Liver (tissue), 9 donors: ENCODE measurements around the gene CD28. TPM values are rescaled to one million over a fixed set of nuclear protein-coding genes. Genes with fewer than 3 reads are reported as not detected.

Source experiments
- DNase-seq: peaks from one replicate; pipeline ENCODE4 v3.0.0-alpha.2; 2017; ENCODE audit warnings: low spot score
- H3K27ac ChIP-seq, 2 donors: one replicate each; pipeline ENCODE4 v1.7.0; 2013; ENCODE audit warnings: inconsistent platforms in 2 of 2, low read length in 2 of 2, control low read depth in 1 of 2, low read depth in 1 of 2, mild to moderate bottlenecking in 1 of 2
- H3K27me3 ChIP-seq, 4 donors: one replicate each; pipeline versions ENCODE4 v1.6.1 to v1.7.0; 2013; ENCODE audit warnings: low read length in 3 of 4, inconsistent platforms in 1 of 4, mild to moderate bottlenecking in 1 of 4, moderate library complexity in 1 of 4; ENCODE audit not compliant: control insufficient read depth in 4 of 4, insufficient read depth in 4 of 4
- H3K36me3 ChIP-seq, 4 donors: one replicate each; pipeline versions ENCODE4 v1.6.1 to v1.7.0; 2013; ENCODE audit warnings: low read length in 3 of 4, mild to moderate bottlenecking in 3 of 4, low read depth in 1 of 4, moderate library complexity in 1 of 4; ENCODE audit not compliant: control insufficient read depth in 4 of 4, insufficient read depth in 3 of 4
- H3K4me1 ChIP-seq, 4 donors: one replicate each; pipeline versions ENCODE4 v1.6.1 to v1.7.0; 2013; ENCODE audit warnings: low read length in 3 of 4, mild to moderate bottlenecking in 3 of 4, moderate library complexity in 1 of 4; ENCODE audit not compliant: control insufficient read depth in 4 of 4, insufficient read depth in 4 of 4
- H3K4me3 ChIP-seq, 3 donors: one replicate each; pipeline versions ENCODE4 v1.6.1 to v1.7.0; 2013; ENCODE audit warnings: low read length in 3 of 3, control low read depth in 1 of 3, low read depth in 1 of 3, mild to moderate bottlenecking in 1 of 3
- H3K9ac ChIP-seq, 2 donors: one replicate each; pipeline ENCODE4 v1.7.0; 2013; ENCODE audit warnings: low read length in 2 of 2, mild to moderate bottlenecking in 2 of 2, moderate library complexity in 2 of 2, control low read depth in 1 of 2, low read depth in 1 of 2
- H3K9me3 ChIP-seq, 4 donors: one replicate each; pipeline versions ENCODE4 v1.6.1 to v1.7.0; 2013; ENCODE audit warnings: low read length in 3 of 4; ENCODE audit not compliant: control insufficient read depth in 4 of 4
- CTCF ChIP-seq: fragments of 150-350 bp; IDR thresholded peaks from 2 replicates; pipeline ENCODE4 v1.5.1; 2017; ENCODE audit warnings: improper control_type of control experiment, low read depth, low read length; ENCODE audit not compliant: missing input control
- EGR1 ChIP-seq, 2 donors: IDR thresholded peaks; 2 replicates each; pipeline ENCODE4 v1.6.1; 2016 to 2018; ENCODE audit warnings: antibody characterized with exemption in 2 of 2, low read depth in 2 of 2
- FOXA1 ChIP-seq: IDR thresholded peaks from 2 replicates; pipeline ENCODE4 v1.6.1; 2016; ENCODE audit warnings: antibody characterized with exemption
- FOXA2 ChIP-seq: IDR thresholded peaks from 2 replicates; pipeline ENCODE4 v1.6.1; 2016; ENCODE audit warnings: antibody characterized with exemption
- GABPA ChIP-seq, 2 donors: IDR thresholded peaks in 1 of 2; conservative IDR thresholded peaks in 1 of 2; 2 replicates each; pipeline ENCODE4 v1.6.1; 2016; ENCODE audit warnings: antibody characterized with exemption in 2 of 2, mild to moderate bottlenecking in 1 of 2, moderate library complexity in 1 of 2
- HNF4A ChIP-seq, 2 donors: conservative IDR thresholded peaks; 2 replicates each; pipeline ENCODE4 v1.6.1; 2016; ENCODE audit warnings: antibody characterized with exemption in 2 of 2, mild to moderate bottlenecking in 2 of 2
- JUND ChIP-seq, 2 donors: IDR thresholded peaks; 2 replicates each; pipeline ENCODE4 v1.6.1; 2016; ENCODE audit warnings: antibody characterized with exemption in 2 of 2
- MAX ChIP-seq: IDR thresholded peaks from 2 replicates; pipeline ENCODE4 v1.6.1; 2016; ENCODE audit warnings: antibody characterized with exemption
- NR2F2 ChIP-seq: IDR thresholded peaks from 2 replicates; pipeline ENCODE4 v1.6.1; 2016; ENCODE audit warnings: antibody characterized with exemption
- RAD21 ChIP-seq, 2 donors: IDR thresholded peaks; 2 replicates each; pipeline ENCODE4 v1.6.1; 2016; ENCODE audit warnings: antibody characterized with exemption in 2 of 2, mild to moderate bottlenecking in 2 of 2
- SP1 ChIP-seq: IDR thresholded peaks from 2 replicates; pipeline ENCODE4 v1.6.1; 2018; ENCODE audit warnings: antibody characterized with exemption, mild to moderate bottlenecking
- TAF1 ChIP-seq: conservative IDR thresholded peaks from 2 replicates; pipeline ENCODE4 v1.6.1; 2016; ENCODE audit warnings: antibody characterized with exemption, mild to moderate bottlenecking
- YY1 ChIP-seq: IDR thresholded peaks from 2 replicates; pipeline ENCODE4 v1.6.1; 2016; ENCODE audit warnings: antibody characterized with exemption, mild to moderate bottlenecking
- WGBS: extraction: QIAGEN DNeasy Blood & Tissue Kit; methylation state at CpG from one replicate; pipeline ENCODE4 v1.1.7; 2013; 5-methylcytosine and 5-hydroxymethylcytosine counted together
- polyA plus RNA-seq, 2 donors: library from polyadenylated mRNA; stranded (reverse) in 1 of 2; unstranded in 1 of 2; fragments of 200-250 nt in 1 of 2; fragments of >200 nt in 1 of 2; fragmentation: Nextera tagmentation in 1 of 2; extraction: Ambion mirVana in 1 of 2; gene quantifications; one replicate each; pipeline versions ENCODE4 v1.2.1 to v1.2.3, GENCODE V29; 2013 to 2015
- total RNA-seq, 2 donors: library from RNA; depleted of rRNA; stranded (reverse); fragments of >200 nt; gene quantifications; one replicate each; pipeline ENCODE4 v1.2.3, GENCODE V29; 2014
- TF ChIP-seq, protein P1 (sequence below): IDR thresholded peaks from 2 replicates; pipeline ENCODE4 v1.6.1; 2016; ENCODE audit warnings: antibody characterized with exemption, mild to moderate bottlenecking
- TF ChIP-seq, protein P2 (sequence below): IDR thresholded peaks from 2 replicates; pipeline ENCODE4 v1.6.1; 2016; ENCODE audit warnings: antibody characterized with exemption
- TF ChIP-seq, protein P3 (sequence below): IDR thresholded peaks from 2 replicates; pipeline ENCODE4 v1.6.1; 2016; ENCODE audit warnings: antibody characterized with exemption
- donor health status: healthy.
- donor health status: healthy.
- donor health status: healthy.
- donor health status: healthy.
- donor health status: healthy.

The CD28 gene
- total and polyA plus RNA-seq, 4 donors: 0.08 to 0.93 (median 0.33) TPM

- TF ChIP-seq, protein P1, sequence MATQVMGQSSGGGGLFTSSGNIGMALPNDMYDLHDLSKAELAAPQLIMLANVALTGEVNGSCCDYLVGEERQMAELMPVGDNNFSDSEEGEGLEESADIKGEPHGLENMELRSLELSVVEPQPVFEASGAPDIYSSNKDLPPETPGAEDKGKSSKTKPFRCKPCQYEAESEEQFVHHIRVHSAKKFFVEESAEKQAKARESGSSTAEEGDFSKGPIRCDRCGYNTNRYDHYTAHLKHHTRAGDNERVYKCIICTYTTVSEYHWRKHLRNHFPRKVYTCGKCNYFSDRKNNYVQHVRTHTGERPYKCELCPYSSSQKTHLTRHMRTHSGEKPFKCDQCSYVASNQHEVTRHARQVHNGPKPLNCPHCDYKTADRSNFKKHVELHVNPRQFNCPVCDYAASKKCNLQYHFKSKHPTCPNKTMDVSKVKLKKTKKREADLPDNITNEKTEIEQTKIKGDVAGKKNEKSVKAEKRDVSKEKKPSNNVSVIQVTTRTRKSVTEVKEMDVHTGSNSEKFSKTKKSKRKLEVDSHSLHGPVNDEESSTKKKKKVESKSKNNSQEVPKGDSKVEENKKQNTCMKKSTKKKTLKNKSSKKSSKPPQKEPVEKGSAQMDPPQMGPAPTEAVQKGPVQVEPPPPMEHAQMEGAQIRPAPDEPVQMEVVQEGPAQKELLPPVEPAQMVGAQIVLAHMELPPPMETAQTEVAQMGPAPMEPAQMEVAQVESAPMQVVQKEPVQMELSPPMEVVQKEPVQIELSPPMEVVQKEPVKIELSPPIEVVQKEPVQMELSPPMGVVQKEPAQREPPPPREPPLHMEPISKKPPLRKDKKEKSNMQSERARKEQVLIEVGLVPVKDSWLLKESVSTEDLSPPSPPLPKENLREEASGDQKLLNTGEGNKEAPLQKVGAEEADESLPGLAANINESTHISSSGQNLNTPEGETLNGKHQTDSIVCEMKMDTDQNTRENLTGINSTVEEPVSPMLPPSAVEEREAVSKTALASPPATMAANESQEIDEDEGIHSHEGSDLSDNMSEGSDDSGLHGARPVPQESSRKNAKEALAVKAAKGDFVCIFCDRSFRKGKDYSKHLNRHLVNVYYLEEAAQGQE: no peak
- no peak for TF ChIP-seq FOXA1
- TF ChIP-seq SP1: no peak
- no peak for TF ChIP-seq FOXA2
- no peak for TF ChIP-seq RAD21 (IDR thresholded peaks at IDR 0.05)
Observed at GRCh38 chr2:203772456-203773165, 66.2 kb downstream of the CD28 start (continued).

DNA sequence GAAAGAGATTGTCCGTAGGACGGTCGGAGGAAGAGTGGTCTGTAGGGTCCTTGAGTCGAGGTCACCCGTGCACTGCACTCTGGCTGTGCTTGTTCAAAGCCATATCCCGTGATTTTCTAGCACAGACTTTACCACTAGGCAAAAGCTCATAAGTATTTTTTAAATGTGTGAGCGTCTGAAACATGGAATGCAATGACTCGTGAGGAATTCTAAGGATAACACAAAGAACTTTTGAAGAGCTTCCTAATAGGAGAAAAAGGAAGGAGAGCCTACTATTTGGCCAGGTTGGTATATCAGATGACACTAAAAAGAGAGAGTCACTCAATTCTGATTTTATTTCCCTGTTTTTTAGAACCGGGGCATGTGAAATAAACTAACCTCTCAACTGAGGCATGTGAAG lies 68.3 kb downstream of the CD28 start:
- no peaks in the 10 kb centered on the region for H3K4me1 ChIP-seq
- 84% methylated on average over 9 of the region's 9 CpGs for WGBS
- H3K36me3 ChIP-seq: no peaks in the 10 kb centered on the region
- TF ChIP-seq, protein P2, sequence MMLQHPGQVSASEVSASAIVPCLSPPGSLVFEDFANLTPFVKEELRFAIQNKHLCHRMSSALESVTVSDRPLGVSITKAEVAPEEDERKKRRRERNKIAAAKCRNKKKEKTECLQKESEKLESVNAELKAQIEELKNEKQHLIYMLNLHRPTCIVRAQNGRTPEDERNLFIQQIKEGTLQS: no peak
- H3K4me3 ChIP-seq: no peak overlapping the region
- H3K27ac ChIP-seq: no peak overlapping the region
- H3K27me3 ChIP-seq: no peaks in the 10 kb centered on the region
- no peak for DNase-seq
- no peaks in the 10 kb centered on the region for H3K9me3 ChIP-seq
- no peak overlapping the region for H3K9ac ChIP-seq

GRCh38 chr2:203775684-203776083 lies 69.2 kb downstream of the CD28 start:
- no peaks in the 10 kb centered on the region for H3K4me1 ChIP-seq
- WGBS: 91% methylated on average over 1 of the region's 1 CpG
- no peak overlapping the region for H3K27ac ChIP-seq
- no peak overlapping the region for H3K4me3 ChIP-seq
- TF ChIP-seq YY1 (no peak), CTCF (no peak), MAX (no peak), SP1 (no peak), HNF4A (conservative IDR thresholded peaks at IDR 0.05) (no peak), FOXA2 (no peak), JUND (IDR thresholded peaks at IDR 0.05) (no peak), RAD21 (IDR thresholded peaks at IDR 0.05) (no peak), GABPA (IDR thresholded peaks at IDR 0.05 in 1 of 2, conservative IDR thresholded peaks at IDR 0.05 in 1 of 2) (no peak), EGR1 (IDR thresholded peaks at IDR 0.05; ENCODE audit: low read depth in 2 of 2) (no peak), FOXA1 (no peak), NR2F2 (no peak), TAF1 (no peak)
- TF ChIP-seq, protein P3, sequence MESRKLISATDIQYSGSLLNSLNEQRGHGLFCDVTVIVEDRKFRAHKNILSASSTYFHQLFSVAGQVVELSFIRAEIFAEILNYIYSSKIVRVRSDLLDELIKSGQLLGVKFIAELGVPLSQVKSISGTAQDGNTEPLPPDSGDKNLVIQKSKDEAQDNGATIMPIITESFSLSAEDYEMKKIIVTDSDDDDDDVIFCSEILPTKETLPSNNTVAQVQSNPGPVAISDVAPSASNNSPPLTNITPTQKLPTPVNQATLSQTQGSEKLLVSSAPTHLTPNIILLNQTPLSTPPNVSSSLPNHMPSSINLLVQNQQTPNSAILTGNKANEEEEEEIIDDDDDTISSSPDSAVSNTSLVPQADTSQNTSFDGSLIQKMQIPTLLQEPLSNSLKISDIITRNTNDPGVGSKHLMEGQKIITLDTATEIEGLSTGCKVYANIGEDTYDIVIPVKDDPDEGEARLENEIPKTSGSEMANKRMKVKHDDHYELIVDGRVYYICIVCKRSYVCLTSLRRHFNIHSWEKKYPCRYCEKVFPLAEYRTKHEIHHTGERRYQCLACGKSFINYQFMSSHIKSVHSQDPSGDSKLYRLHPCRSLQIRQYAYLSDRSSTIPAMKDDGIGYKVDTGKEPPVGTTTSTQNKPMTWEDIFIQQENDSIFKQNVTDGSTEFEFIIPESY: no peak
- TF ChIP-seq, protein P1: no peak
- TF ChIP-seq, protein P2: no peak
- no peak overlapping the region for H3K9ac ChIP-seq
- no peaks in the 10 kb centered on the region for H3K36me3 ChIP-seq
- H3K27me3 ChIP-seq: no peaks in the 10 kb centered on the region
- DNase-seq: no peak
- no peaks in the 10 kb centered on the region for H3K9me3 ChIP-seq
